Stimulated activated CD4-positive, alpha-beta T cell treated with anti-CD3 and anti-CD28 coated beads, Interleukin-4, amount 100 ng/mL, for 24 hours (primary cell): ENCODE measurements around the gene ALK.

ENCODE experiments used
- DNase-seq: peaks from one replicate; pipeline ENCODE4 v3.0.0-alpha.2; 2020

The ALK gene

GRCh38 chr2:29336341-29337241, 584.8 kb downstream of the ALK start:
- no peak for DNase-seq

- DNase-seq = no peak
These were observed 586.0 kb downstream of the ALK start for GRCh38 chr2:29335396-29335795.

GRCh38 chr2:29334706-29335105, 586.7 kb downstream of the ALK start:
- no peak for DNase-seq

- DNase-seq = no peak
These were observed 588.8 kb downstream of the ALK start for GRCh38 chr2:29332540-29332939.

- no peak for DNase-seq
These were observed 591.5 kb downstream of the ALK start for GRCh38 chr2:29329899-29330298.

- DNase-seq = no peak
These were observed 594.5 kb downstream of the ALK start for GRCh38 chr2:29326926-29327325.

- DNase-seq = no peak
These were observed 595.8 kb downstream of the ALK start for GRCh38 chr2:29325544-29325943.

GRCh38 chr2:29323961-29324360, 597.4 kb downstream of the ALK start:
- DNase-seq = no peak

GRCh38 chr2:29323301-29323700, 598.1 kb downstream of the ALK start:
- no peak for DNase-seq

GRCh38 chr2:29322011-29322410, 599.4 kb downstream of the ALK start:
- no peak for DNase-seq

- no peak for DNase-seq
These were observed 603.4 kb downstream of the ALK start for GRCh38 chr2:29317801-29318485.

- DNase-seq = no peak
These were observed 604.3 kb downstream of the ALK start for GRCh38 chr2:29317077-29317517.

GRCh38 chr2:29314816-29315571, 606.4 kb downstream of the ALK start:
- DNase-seq = peak; percentile 60

- no peak for DNase-seq
These were observed 609.9 kb downstream of the ALK start for GRCh38 chr2:29311458-29311857.

- DNase-seq = no peak
These were observed 610.6 kb downstream of the ALK start for GRCh38 chr2:29310650-29311348.

GRCh38 chr2:29309090-29310029, 612.0 kb downstream of the ALK start:
- DNase-seq = peak; percentile 65

GRCh38 chr2:29308366-29308765, 613.0 kb downstream of the ALK start:
- no peak for DNase-seq

- no peak for DNase-seq
These were observed 613.9 kb downstream of the ALK start for GRCh38 chr2:29307519-29307918.

GRCh38 chr2:29305762-29306161, 615.6 kb downstream of the ALK start:
- no peak for DNase-seq

- no peak for DNase-seq
These were observed 616.9 kb downstream of the ALK start for GRCh38 chr2:29304399-29305060.

GRCh38 chr2:29296585-29296984, 624.8 kb downstream of the ALK start:
- DNase-seq = no peak
